ENCODE measurements around the gene ABCC5.

ABCC5 gene

GRCh38 chr3:184002469-184002868 lies 15.2 kb downstream of the ABCC5 start:
- H3K4me3 ChIP-seq (ENCODE audit: extremely low read depth, insufficient read depth, low read length, poor library complexity, severe bottlenecking): no peak overlapping the region
- WGBS, 2 experiments (ENCODE audit: insufficient coverage in 2 of 2): 96 to 98% methylated on average over 11 of the region's 11 CpGs
- H3K27ac ChIP-seq (ENCODE audit: low read depth, low read length, severe bottlenecking): no peak overlapping the region
- H3K36me3 ChIP-seq (ENCODE audit: control insufficient read depth, insufficient read depth, low read length): peaks cover 38% of the 10 kb centered on the region
- no peaks in the 10 kb centered on the region for H3K9me3 ChIP-seq (ENCODE audit: control insufficient read depth, low read length)
- H3K4me1 ChIP-seq (ENCODE audit: control insufficient read depth, insufficient read depth, low read length, poor library complexity, severe bottlenecking): peaks cover 3% of the 10 kb centered on the region

GRCh38 chr3:184001761-184002160 lies 15.9 kb downstream of the ABCC5 start:
- H3K36me3 ChIP-seq (ENCODE audit: control insufficient read depth, insufficient read depth, low read length): peaks cover 38% of the 10 kb centered on the region
- H3K4me1 ChIP-seq (ENCODE audit: control insufficient read depth, insufficient read depth, low read length, poor library complexity, severe bottlenecking): peaks cover 3% of the 10 kb centered on the region
- no peak overlapping the region for H3K27ac ChIP-seq (ENCODE audit: low read depth, low read length, severe bottlenecking)
- 93 to 100% methylated on average over 2 to 3 of the region's 3 CpGs for WGBS, 2 experiments (ENCODE audit: insufficient coverage in 2 of 2)
- no peaks in the 10 kb centered on the region for H3K9me3 ChIP-seq (ENCODE audit: control insufficient read depth, low read length)
- no peak overlapping the region for H3K4me3 ChIP-seq (ENCODE audit: extremely low read depth, insufficient read depth, low read length, poor library complexity, severe bottlenecking)

- Histone ChIP-seq H3K36me3 (ENCODE audit: control insufficient read depth, insufficient read depth, low read length) (peaks cover 37% of the 10 kb centered on the region), H3K27ac (ENCODE audit: low read depth, low read length, severe bottlenecking) (no peak overlapping the region), H3K4me3 (ENCODE audit: extremely low read depth, insufficient read depth, low read length, poor library complexity, severe bottlenecking) (no peak overlapping the region), H3K4me1 (ENCODE audit: control insufficient read depth, insufficient read depth, low read length, poor library complexity, severe bottlenecking) (no peaks in the 10 kb centered on the region), H3K9me3 (ENCODE audit: control insufficient read depth, low read length) (no peaks in the 10 kb centered on the region)
- WGBS, 2 experiments (ENCODE audit: insufficient coverage in 2 of 2): 100% methylated on average over 2 of the region's 5 CpGs; no CpG with 5 or more reads in 1 of the 2 experiments
Observed at GRCh38 chr3:183991403-183991802, 26.3 kb downstream of the ABCC5 start.

- no peak overlapping the region for H3K27ac ChIP-seq (ENCODE audit: low read depth, low read length, severe bottlenecking)
- no peak overlapping the region for H3K4me3 ChIP-seq (ENCODE audit: extremely low read depth, insufficient read depth, low read length, poor library complexity, severe bottlenecking)
- 94 to 96% methylated on average over 15 of the region's 16 CpGs for WGBS, 2 experiments (ENCODE audit: insufficient coverage in 2 of 2)
- H3K4me1 ChIP-seq (ENCODE audit: control insufficient read depth, insufficient read depth, low read length, poor library complexity, severe bottlenecking): no peaks in the 10 kb centered on the region
- peaks cover 60% of the 10 kb centered on the region for H3K36me3 ChIP-seq (ENCODE audit: control insufficient read depth, insufficient read depth, low read length)
- H3K9me3 ChIP-seq (ENCODE audit: control insufficient read depth, low read length): no peaks in the 10 kb centered on the region
Observed at GRCh38 chr3:183988216-183988790, 29.4 kb downstream of the ABCC5 start.

- WGBS, 2 experiments (ENCODE audit: insufficient coverage in 2 of 2): 91 to 95% methylated on average over 9 to 10 of the region's 11 CpGs
- H3K36me3 ChIP-seq (ENCODE audit: control insufficient read depth, insufficient read depth, low read length): peaks cover 72% of the 10 kb centered on the region
- no peak overlapping the region for H3K4me3 ChIP-seq (ENCODE audit: extremely low read depth, insufficient read depth, low read length, poor library complexity, severe bottlenecking)
- H3K9me3 ChIP-seq (ENCODE audit: control insufficient read depth, low read length): no peaks in the 10 kb centered on the region
- no peak overlapping the region for H3K27ac ChIP-seq (ENCODE audit: low read depth, low read length, severe bottlenecking)
- no peaks in the 10 kb centered on the region for H3K4me1 ChIP-seq (ENCODE audit: control insufficient read depth, insufficient read depth, low read length, poor library complexity, severe bottlenecking)
Observed at GRCh38 chr3:183987000-183987600, 30.6 kb downstream of the ABCC5 start.

GRCh38 chr3:183984749-183985729 lies 32.6 kb downstream of the ABCC5 start:
- Histone ChIP-seq H3K9me3 (ENCODE audit: control insufficient read depth, low read length) (no peaks in the 10 kb centered on the region), H3K4me1 (ENCODE audit: control insufficient read depth, insufficient read depth, low read length, poor library complexity, severe bottlenecking) (no peaks in the 10 kb centered on the region), H3K27ac (ENCODE audit: low read depth, low read length, severe bottlenecking) (no peak overlapping the region), H3K36me3 (ENCODE audit: control insufficient read depth, insufficient read depth, low read length) (peaks cover 90% of the 10 kb centered on the region), H3K4me3 (ENCODE audit: extremely low read depth, insufficient read depth, low read length, poor library complexity, severe bottlenecking) (no peak overlapping the region)
- 83 to 88% methylated on average over 8 to 9 of the region's 11 CpGs for WGBS, 2 experiments (ENCODE audit: insufficient coverage in 2 of 2)

GRCh38 chr3:183984127-183984740 lies 33.5 kb downstream of the ABCC5 start:
- Histone ChIP-seq H3K4me1 (ENCODE audit: control insufficient read depth, insufficient read depth, low read length, poor library complexity, severe bottlenecking) (no peaks in the 10 kb centered on the region), H3K27ac (ENCODE audit: low read depth, low read length, severe bottlenecking) (no peak overlapping the region), H3K4me3 (ENCODE audit: extremely low read depth, insufficient read depth, low read length, poor library complexity, severe bottlenecking) (no peak overlapping the region), H3K9me3 (ENCODE audit: control insufficient read depth, low read length) (no peaks in the 10 kb centered on the region), H3K36me3 (ENCODE audit: control insufficient read depth, insufficient read depth, low read length) (peaks cover 92% of the 10 kb centered on the region)
- 93 to 98% methylated on average over 2 to 4 of the region's 4 CpGs for WGBS, 2 experiments (ENCODE audit: insufficient coverage in 2 of 2)

- WGBS, 2 experiments (ENCODE audit: insufficient coverage in 2 of 2): 89 to 94% methylated on average over 3 to 5 of the region's 6 CpGs
- Histone ChIP-seq H3K36me3 (ENCODE audit: control insufficient read depth, insufficient read depth, low read length) (peaks cover 88% of the 10 kb centered on the region), H3K4me1 (ENCODE audit: control insufficient read depth, insufficient read depth, low read length, poor library complexity, severe bottlenecking) (no peaks in the 10 kb centered on the region), H3K4me3 (ENCODE audit: extremely low read depth, insufficient read depth, low read length, poor library complexity, severe bottlenecking) (no peak overlapping the region), H3K9me3 (ENCODE audit: control insufficient read depth, low read length) (no peaks in the 10 kb centered on the region), H3K27ac (ENCODE audit: low read depth, low read length, severe bottlenecking) (no peak overlapping the region)
Observed at GRCh38 chr3:183981990-183982644, 35.6 kb downstream of the ABCC5 start.

GRCh38 chr3:183980403-183980802 lies 37.3 kb downstream of the ABCC5 start:
- 96 to 100% methylated on average over 4 of the region's 4 CpGs for WGBS, 2 experiments (ENCODE audit: insufficient coverage in 2 of 2)
- no peaks in the 10 kb centered on the region for H3K4me1 ChIP-seq (ENCODE audit: control insufficient read depth, insufficient read depth, low read length, poor library complexity, severe bottlenecking)
- H3K36me3 ChIP-seq (ENCODE audit: control insufficient read depth, insufficient read depth, low read length): peaks cover 81% of the 10 kb centered on the region
- H3K4me3 ChIP-seq (ENCODE audit: extremely low read depth, insufficient read depth, low read length, poor library complexity, severe bottlenecking): no peak overlapping the region
- H3K9me3 ChIP-seq (ENCODE audit: control insufficient read depth, low read length): no peaks in the 10 kb centered on the region
- no peak overlapping the region for H3K27ac ChIP-seq (ENCODE audit: low read depth, low read length, severe bottlenecking)

- H3K36me3 ChIP-seq (ENCODE audit: control insufficient read depth, insufficient read depth, low read length): peaks cover 66% of the 10 kb centered on the region
- no peak overlapping the region for H3K27ac ChIP-seq (ENCODE audit: low read depth, low read length, severe bottlenecking)
- WGBS, 2 experiments (ENCODE audit: insufficient coverage in 2 of 2): 93 to 98% methylated on average over 5 to 7 of the region's 10 CpGs
- H3K9me3 ChIP-seq (ENCODE audit: control insufficient read depth, low read length): no peaks in the 10 kb centered on the region
- H3K4me1 ChIP-seq (ENCODE audit: control insufficient read depth, insufficient read depth, low read length, poor library complexity, severe bottlenecking): no peaks in the 10 kb centered on the region
- H3K4me3 ChIP-seq (ENCODE audit: extremely low read depth, insufficient read depth, low read length, poor library complexity, severe bottlenecking): no peak overlapping the region
Observed at GRCh38 chr3:183975981-183976662, 41.6 kb downstream of the ABCC5 start.

Data from mesodermal cell (in vitro differentiated cells).